Measurements from ENCODE around the gene MPIG6B.
A peak's percentile ranks its signal among the peaks of the same experiment; 100 is the strongest.

MPIG6B gene

GRCh38 chr6:31769684-31770371, 46.7 kb downstream of the MPIG6B start:
- peak; percentile 67 for DNase-seq

GRCh38 chr6:31770860-31771259, 47.7 kb downstream of the MPIG6B start:
- no peak for DNase-seq

- no peak for DNase-seq
These were observed 48.8 kb downstream of the MPIG6B start for GRCh38 chr6:31771992-31772358.

- DNase-seq = no peak
These were observed 52.0 kb downstream of the MPIG6B start for GRCh38 chr6:31775184-31775583.

GRCh38 chr6:31775633-31776484, 52.7 kb downstream of the MPIG6B start:
- DNase-seq = no peak
